HepG2 (cell line): Measurements from ENCODE around the gene TUBG1. TPM values are rescaled to one million over a fixed set of nuclear protein-coding genes. Genes with fewer than 3 reads are reported as not detected.

Source experiments
- CEBPB ChIP-seq: IDR thresholded peaks from 2 replicates; pipeline ENCODE4 v1.6.1; 2011; ENCODE audit warnings: low read depth, low read length, improper control_type of control experiment, borderline replicate concordance
- DR1 ChIP-seq: sonication (generic); formaldehyde crosslinking; IDR thresholded peaks from 2 replicates; pipeline ENCODE4 v1.8.0; 2021; ENCODE audit warnings: mild to moderate bottlenecking, missing genetic modification reagents, inconsistent platforms
- E2F1 ChIP-seq: sonication (generic); formaldehyde crosslinking; IDR thresholded peaks from 2 replicates; pipeline ENCODE4 v1.5.0; 2020; ENCODE audit warnings: missing genetic modification reagents
- FOXJ3 ChIP-seq: sonication (generic); formaldehyde crosslinking; IDR thresholded peaks from 2 replicates; pipeline ENCODE4 v1.4.0; 2020; ENCODE audit warnings: missing genetic modification reagents, mild to moderate bottlenecking, borderline replicate concordance
- HES4 ChIP-seq: sonication (generic); formaldehyde crosslinking; IDR thresholded peaks from 2 replicates; pipeline ENCODE4 v1.9.0; 2021; ENCODE audit warnings: mild to moderate bottlenecking, missing genetic modification reagents, borderline replicate concordance
- HNRNPUL1 ChIP-seq: fragments of 200-400 bp; formaldehyde crosslinking; IDR thresholded peaks from 2 replicates; pipeline ENCODE4 v1.6.1; 2017; ENCODE audit warnings: low read depth, mild to moderate bottlenecking, low read length, moderate library complexity
- IKZF4 ChIP-seq: sonication (generic); formaldehyde crosslinking; IDR thresholded peaks from 2 replicates; pipeline ENCODE4 v1.5.1; 2020; ENCODE audit warnings: borderline replicate concordance, mild to moderate bottlenecking, low read depth, missing genetic modification reagents; ENCODE audit errors: not compliant biosample characterization
- MED13 ChIP-seq: sonication (generic); formaldehyde crosslinking; IDR thresholded peaks from 2 replicates; pipeline ENCODE4 v1.5.0; 2020; ENCODE audit warnings: missing genetic modification reagents
- RAD51 ChIP-seq: fragments of 450-650 bp; IDR thresholded peaks from 2 replicates; pipeline ENCODE4 v1.6.1; 2016; ENCODE audit warnings: borderline replicate concordance
- SMYD3 ChIP-seq: sonication (generic); formaldehyde crosslinking; IDR thresholded peaks from 2 replicates; pipeline ENCODE4 v1.8.1; 2023; ENCODE audit warnings: mild to moderate bottlenecking, missing genetic modification reagents
- TFE3 ChIP-seq: IDR thresholded peaks from 2 replicates; pipeline ENCODE4 v1.6.1; 2016
- TGIF2 ChIP-seq: IDR thresholded peaks from 2 replicates; pipeline ENCODE4 v1.6.1; 2016; ENCODE audit warnings: control low read depth, missing compliant biosample characterization
- YY1 ChIP-seq: IDR thresholded peaks from 2 replicates; pipeline ENCODE4 v1.6.1; 2011; ENCODE audit warnings: low read length, low read depth, moderate library complexity, mild to moderate bottlenecking; ENCODE audit not compliant: insufficient read depth, insufficient replicate concordance
- ZFP37 ChIP-seq: sonication (generic); formaldehyde crosslinking; IDR thresholded peaks from 2 replicates; pipeline ENCODE4 v1.4.0; 2020; ENCODE audit warnings: missing genetic modification reagents, borderline replicate concordance
- ZNF12 ChIP-seq: sonication (generic); formaldehyde crosslinking; IDR thresholded peaks from 2 replicates; pipeline ENCODE4 v1.5.0; 2020; ENCODE audit warnings: missing genetic modification reagents
- ZNF24 ChIP-seq: fragments of 450-650 bp; IDR thresholded peaks from 2 replicates; pipeline ENCODE4 v1.6.1; 2017; ENCODE audit warnings: antibody characterized with exemption, mild to moderate bottlenecking
- ZNF33B ChIP-seq: sonication (generic); formaldehyde crosslinking; IDR thresholded peaks from 2 replicates; pipeline ENCODE4 v1.5.1; 2020; ENCODE audit warnings: mild to moderate bottlenecking, missing genetic modification reagents
- ZNF639 ChIP-seq: conservative IDR thresholded peaks from 2 replicates; pipeline ENCODE4 v1.6.1; 2018; ENCODE audit warnings: missing genetic modification reagents
- ZNF670 ChIP-seq: sonication (generic); formaldehyde crosslinking; IDR thresholded peaks from 2 replicates; pipeline ENCODE4 v1.8.0; 2022; ENCODE audit warnings: mild to moderate bottlenecking, missing genetic modification reagents, borderline replicate concordance
- ZNF749 ChIP-seq: sonication (generic); formaldehyde crosslinking; IDR thresholded peaks from 2 replicates; pipeline ENCODE4 v1.8.0; 2022; ENCODE audit warnings: mild to moderate bottlenecking, missing genetic modification reagents, moderate library complexity, borderline replicate concordance
- ZNF766 ChIP-seq: sonication (generic); formaldehyde crosslinking; IDR thresholded peaks from 2 replicates; pipeline ENCODE4 v1.5.0; 2020; ENCODE audit warnings: missing genetic modification reagents, borderline replicate concordance
- ZNF879 ChIP-seq: sonication (generic); formaldehyde crosslinking; IDR thresholded peaks from 2 replicates; pipeline ENCODE4 v1.8.1; 2023; ENCODE audit warnings: missing genetic modification reagents
- polyA plus RNA-seq, 8 experiments: library from polyadenylated mRNA; depleted of rRNA in 3 of 8; stranded (reverse) in 7 of 8; unstranded in 1 of 8; fragments of >200 nt; fragmentation: Illumina TruSeq in 4 of 8; extraction: Trizol in 4 of 8; gene quantifications; 2 replicates each; pipeline versions ENCODE4 v1.2.1 to v1.2.3, GENCODE V29; 2011 to 2016; ENCODE audit warnings: low read depth in 4 of 8, missing spikeins in 1 of 8, mixed read lengths in 1 of 8; ENCODE audit not compliant: insufficient read depth in 1 of 8
- total RNA-seq, 5 experiments: library from RNA; depleted of rRNA; stranded (reverse); fragments of >200 nt; fragmentation: Illumina TruSeq; extraction: Trizol; gene quantifications; 2 replicates each; pipeline ENCODE4 v1.2.3, GENCODE V29; 2016; ENCODE audit warnings: low read depth in 1 of 5
- TF ChIP-seq, protein P1 (sequence below): IDR thresholded peaks from 2 replicates; pipeline ENCODE4 v1.6.1; 2016; ENCODE audit warnings: low read depth
- TF ChIP-seq, protein P2 (sequence below): sonication (generic); IDR thresholded peaks from 2 replicates; pipeline ENCODE4 v1.6.1; 2016; ENCODE audit warnings: low read depth, borderline replicate concordance

TUBG1 gene
- total and polyA plus RNA-seq, 2 of the 13 experiments (the other 11 are each of a cell fraction or from before 2014, with no cell fraction given): 74.1 to 137 TPM

DNA sequence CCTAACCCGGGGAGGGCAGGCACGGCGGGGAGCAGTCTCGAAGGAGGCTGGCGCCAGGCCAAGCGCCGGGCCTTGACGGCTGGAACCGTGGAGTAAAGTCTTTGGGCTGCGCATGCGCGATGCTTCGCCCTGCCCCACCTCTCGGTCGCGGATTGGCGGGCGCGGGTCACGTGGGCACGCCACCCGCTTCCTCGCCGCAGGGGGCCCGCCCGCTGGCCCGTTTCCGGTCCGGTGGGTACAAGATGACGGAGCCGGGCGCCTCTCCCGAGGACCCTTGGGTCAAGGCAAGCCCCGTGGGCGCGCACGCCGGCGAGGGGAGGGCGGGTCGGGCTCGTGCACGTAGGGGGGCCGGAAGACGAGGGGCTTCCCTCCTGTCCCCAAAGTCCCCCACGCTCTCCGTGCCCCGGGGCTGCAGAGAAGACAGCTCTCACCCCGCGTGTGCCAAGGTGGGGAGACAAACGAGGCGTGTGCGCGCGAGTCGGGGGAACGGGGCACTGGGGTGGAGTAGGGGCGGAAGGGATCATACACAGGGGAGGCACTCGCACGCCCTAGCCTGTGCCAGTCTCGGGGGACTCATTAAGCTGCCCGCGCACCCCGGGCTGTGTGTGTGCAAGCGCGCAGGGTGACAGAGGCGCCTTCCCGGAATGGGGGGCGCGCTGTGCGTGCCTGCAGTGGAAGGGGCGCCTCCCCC, 42.5 kb upstream of the TUBG1 start, which contains the start of gene MLX (continued):
- TF ChIP-seq ZNF766 (CRISPR knock-in tag) (no peak; the same call in 1 of the 2 replicates), DR1 (CRISPR knock-in tag) (peak; percentile 51), RAD51 (peak; percentile 95), SMYD3 (CRISPR knock-in tag) (peak; percentile 98), E2F1 (peak; percentile 74; the same call in 1 of the 2 replicates), ZNF33B (CRISPR knock-in tag) (no peak), IKZF4 (CRISPR knock-in tag) (no peak), ZNF670 (CRISPR knock-in tag) (0 out of 2 replicates have a peak, but pooled peaks have one; percentile 77), TFE3 (CRISPR knock-in tag) (peak; percentile 54; the same call in 1 of the 2 replicates), FOXJ3 (CRISPR knock-in tag) (0 out of 2 replicates have a peak, but pooled peaks have one; percentile 40), ZNF749 (CRISPR knock-in tag) (peak; percentile 66), YY1 (peak; percentile 81), HNRNPUL1 (no peak; the same call in 1 of the 2 replicates), MED13 (no peak; the same call in 1 of the 2 replicates), ZNF12 (no peak; the same call in 1 of the 2 replicates), CEBPB (no peak), ZNF879 (CRISPR knock-in tag) (no peak), HES4 (CRISPR knock-in tag) (peak; percentile 45; the same call in 1 of the 2 replicates), TGIF2 (CRISPR knock-in tag) (peak; percentile 86), ZNF24 (no peak), ZFP37 (CRISPR knock-in tag) (peak; percentile 10; the same call in 1 of the 2 replicates), ZNF639 (CRISPR knock-in tag) (peak; percentile 97)
- TF ChIP-seq, protein P1, sequence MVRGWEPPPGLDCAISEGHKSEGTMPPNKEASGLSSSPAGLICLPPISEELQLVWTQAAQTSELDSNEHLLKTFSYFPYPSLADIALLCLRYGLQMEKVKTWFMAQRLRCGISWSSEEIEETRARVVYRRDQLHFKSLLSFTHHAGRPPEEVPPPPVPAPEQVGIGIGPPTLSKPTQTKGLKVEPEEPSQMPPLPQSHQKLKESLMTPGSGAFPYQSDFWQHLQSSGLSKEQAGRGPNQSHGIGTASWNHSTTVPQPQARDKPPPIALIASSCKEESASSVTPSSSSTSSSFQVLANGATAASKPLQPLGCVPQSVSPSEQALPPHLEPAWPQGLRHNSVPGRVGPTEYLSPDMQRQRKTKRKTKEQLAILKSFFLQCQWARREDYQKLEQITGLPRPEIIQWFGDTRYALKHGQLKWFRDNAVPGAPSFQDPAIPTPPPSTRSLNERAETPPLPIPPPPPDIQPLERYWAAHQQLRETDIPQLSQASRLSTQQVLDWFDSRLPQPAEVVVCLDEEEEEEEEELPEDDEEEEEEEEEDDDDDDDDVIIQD: peak; percentile 43; the same call in 1 of the 2 replicates
- TF ChIP-seq, protein P2, sequence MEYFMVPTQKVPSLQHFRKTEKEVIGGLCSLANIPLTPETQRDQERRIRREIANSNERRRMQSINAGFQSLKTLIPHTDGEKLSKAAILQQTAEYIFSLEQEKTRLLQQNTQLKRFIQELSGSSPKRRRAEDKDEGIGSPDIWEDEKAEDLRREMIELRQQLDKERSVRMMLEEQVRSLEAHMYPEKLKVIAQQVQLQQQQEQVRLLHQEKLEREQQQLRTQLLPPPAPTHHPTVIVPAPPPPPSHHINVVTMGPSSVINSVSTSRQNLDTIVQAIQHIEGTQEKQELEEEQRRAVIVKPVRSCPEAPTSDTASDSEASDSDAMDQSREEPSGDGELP: peak; percentile 80; the same call in 1 of the 2 replicates
